Dedifferentiated amniotic fluid mesenchymal stem cell (primary cell): Measurements from ENCODE around the gene GET4.

Experiments used
- DNase-seq: peaks from one replicate; pipeline ENCODE4 v3.0.0-alpha.2; 2016; ENCODE audit errors: extremely low spot score

Gene GET4

GRCh38 chr7:876077-876971 lies at the start of gene GET4:
Gene GET4, plus strand, starts transcription at chr7:876554. Its CDS starts 92 bp downstream, at chr7:876646.
- peak; percentile 78 for DNase-seq

- no peak for DNase-seq
Observed at GRCh38 chr7:828793-829561, 47.4 kb upstream of the GET4 start.

- no peak for DNase-seq
Observed at GRCh38 chr7:830069-830468, 46.3 kb upstream of the GET4 start.

GRCh38 chr7:831596-832166 lies 44.7 kb upstream of the GET4 start:
- DNase-seq = peak; percentile 92

DNA sequence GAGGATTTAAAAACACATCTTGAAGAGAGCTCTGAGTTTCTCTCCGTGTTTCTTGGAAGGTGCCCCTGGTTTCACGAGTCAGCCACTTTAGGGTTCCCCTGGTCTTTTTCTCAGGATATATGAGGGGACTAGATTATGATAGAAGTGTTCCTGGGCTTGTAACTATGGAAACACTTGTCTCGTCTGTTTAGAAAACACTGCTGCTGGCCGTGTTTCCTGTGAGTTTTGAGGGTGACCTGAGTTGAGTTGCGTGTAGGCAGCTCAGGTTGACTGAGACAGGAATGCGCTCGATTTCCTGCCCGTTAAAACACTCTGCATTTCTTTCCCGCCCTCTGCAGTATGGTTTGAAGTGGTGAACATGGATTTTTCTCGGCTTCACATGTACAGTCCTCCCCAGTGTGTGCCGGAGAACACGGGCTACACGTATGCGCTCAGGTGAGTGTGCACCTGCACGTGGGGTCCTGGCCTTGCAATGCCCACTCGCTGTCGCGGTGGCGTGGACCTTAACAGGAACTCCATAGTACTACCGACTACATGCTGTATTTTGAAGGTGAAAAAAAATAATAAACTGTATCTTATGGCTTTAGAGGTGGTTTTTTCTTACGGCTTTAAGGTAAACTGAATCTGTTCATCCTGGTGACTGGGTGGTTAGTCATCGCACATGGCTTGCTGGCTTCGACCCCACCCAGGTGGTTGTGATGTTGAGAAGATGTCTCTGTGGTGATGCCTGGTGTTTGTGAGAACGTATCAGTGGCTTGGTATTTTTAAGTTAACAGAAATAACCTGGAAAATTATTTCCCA lies 44.0 kb upstream of the GET4 start, which contains the start of gene SUN1:
SUN1 (plus strand) TSS at position 310 of the 801 bp plus-strand sequence; CDS start at position 359, 49 bp downstream.
- peak; percentile 26 for DNase-seq

GRCh38 chr7:832968-833424 lies 43.4 kb upstream of the GET4 start:
- no peak for DNase-seq

GRCh38 chr7:833601-834258 lies 42.6 kb upstream of the GET4 start:
- no peak for DNase-seq

GRCh38 chr7:834277-834676 lies 42.1 kb upstream of the GET4 start:
- no peak for DNase-seq

- no peak for DNase-seq
Observed at GRCh38 chr7:835021-835420, 41.3 kb upstream of the GET4 start.

- DNase-seq = no peak
Observed at GRCh38 chr7:835485-836401, 40.6 kb upstream of the GET4 start.

DNA sequence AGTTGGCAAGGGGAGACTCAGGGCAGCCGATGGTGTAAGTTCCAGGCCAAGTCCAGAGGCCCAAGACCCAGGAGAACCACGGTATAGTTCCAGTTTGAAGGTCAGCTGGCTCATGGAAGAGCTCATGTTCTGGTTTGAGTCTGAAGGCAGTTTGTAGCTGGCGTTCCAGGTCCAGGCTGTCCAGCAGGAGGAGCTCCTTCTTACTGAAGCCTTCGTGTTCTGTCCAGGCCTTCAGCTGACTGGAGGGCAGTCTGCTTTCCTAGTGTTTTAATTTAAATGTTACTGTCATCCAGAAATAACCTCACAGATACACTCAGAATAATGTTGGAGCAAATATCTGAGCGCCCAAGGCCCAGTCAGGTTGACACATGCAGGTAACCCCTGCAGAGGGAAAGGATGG lies 39.9 kb upstream of the GET4 start:
- no peak for DNase-seq

- no peak for DNase-seq
Observed at GRCh38 chr7:837001-837400, 39.4 kb upstream of the GET4 start.

GRCh38 chr7:840001-840600 lies 36.3 kb upstream of the GET4 start:
- no peak for DNase-seq

- no peak for DNase-seq
Observed at GRCh38 chr7:841943-842342, 34.4 kb upstream of the GET4 start.

GRCh38 chr7:842431-843031 lies 33.8 kb upstream of the GET4 start:
- DNase-seq = no peak

DNA sequence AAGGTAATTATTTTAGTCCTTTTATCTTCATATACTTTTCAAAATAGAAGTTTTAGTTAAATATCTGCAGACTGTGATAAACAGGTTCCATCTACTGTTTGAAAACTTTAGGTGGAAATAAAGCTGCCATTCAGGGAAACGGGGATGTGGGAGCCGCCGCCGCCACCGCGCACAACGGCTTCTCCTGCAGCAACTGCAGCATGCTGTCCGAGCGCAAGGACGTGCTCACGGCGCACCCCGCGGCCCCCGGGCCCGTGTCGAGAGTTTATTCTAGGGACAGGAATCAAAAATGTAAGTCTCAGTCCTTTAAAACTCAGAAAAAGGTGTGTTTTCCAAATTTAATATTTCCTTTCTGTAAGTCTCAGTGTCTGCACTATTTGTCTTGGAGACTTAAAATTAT lies 33.1 kb upstream of the GET4 start:
- DNase-seq = no peak

DNA sequence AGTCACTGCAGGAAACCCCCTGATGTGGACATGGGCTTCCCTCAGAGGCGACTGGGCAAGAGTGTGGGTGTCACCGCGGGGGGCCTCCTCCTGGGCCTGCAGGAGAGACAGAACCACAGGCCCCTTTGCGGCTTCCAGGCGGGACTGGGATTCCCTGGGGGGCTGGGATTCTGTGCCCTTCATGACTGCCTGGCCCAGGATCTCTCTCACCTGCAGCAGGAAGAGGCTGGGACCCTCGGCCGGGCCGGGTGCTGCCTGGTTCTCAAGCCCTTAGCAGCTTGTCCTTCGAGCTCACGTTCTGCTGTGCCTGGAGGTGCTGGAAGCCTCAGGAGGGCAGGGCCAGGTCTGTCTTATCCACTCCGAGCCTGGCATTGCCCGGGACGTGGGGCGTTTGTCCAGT lies 32.3 kb upstream of the GET4 start:
- no peak for DNase-seq

DNA sequence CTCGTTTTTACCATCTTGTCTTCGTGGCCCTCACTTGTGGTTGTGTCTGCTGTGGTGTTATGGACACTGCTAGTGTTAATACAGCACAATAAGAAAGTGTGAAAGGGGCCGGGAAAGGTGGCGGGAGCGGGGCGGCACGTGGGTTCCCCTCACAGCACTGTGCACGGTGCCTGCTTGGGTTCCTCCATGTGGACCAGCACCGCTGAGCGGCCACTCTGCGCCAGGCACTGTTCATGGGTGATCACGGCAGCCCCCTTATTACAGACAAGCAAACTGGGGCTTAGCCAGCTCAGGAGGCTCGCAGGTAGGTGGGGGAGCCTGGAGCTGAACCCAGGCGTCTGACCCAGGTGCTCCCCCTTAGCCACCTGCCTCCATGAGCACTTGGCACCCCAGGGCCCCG lies 31.8 kb upstream of the GET4 start:
- DNase-seq = no peak

- no peak for DNase-seq
Observed at GRCh38 chr7:845091-845490, 31.3 kb upstream of the GET4 start.
